NT2/D1 (cell line): ENCODE results near the gene NUDT19.
"Not testable (repeated sequence)": the region's sequence is repeated elsewhere in the genome, so short reads cannot be mapped to it uniquely, and the experiment has no call there.

ENCODE experiments used
- DNase-seq: peaks from one replicate; pipeline ENCODE4 v3.0.0-alpha.2; 2011; ENCODE audit warnings: low read depth, low spot score
- H3K27me3 ChIP-seq: 2 replicates; pipeline ENCODE4 v1.6.0; 2011; ENCODE audit warnings: mild to moderate bottlenecking; ENCODE audit not compliant: insufficient read length, insufficient read depth
- H3K36me3 ChIP-seq: 2 replicates; pipeline ENCODE4 v1.6.1; 2011; ENCODE audit warnings: mild to moderate bottlenecking, low read length, mixed read lengths; ENCODE audit not compliant: insufficient read depth, insufficient read length
- H3K4me1 ChIP-seq: 2 replicates; pipeline ENCODE4 v1.5.1; 2011; ENCODE audit not compliant: insufficient read depth, insufficient read length
- H3K4me3 ChIP-seq: 2 replicates; pipeline ENCODE4 v1.5.1; 2011; ENCODE audit warnings: low read depth; ENCODE audit not compliant: insufficient read length
- H3K9ac ChIP-seq: 2 replicates; pipeline ENCODE4 v1.6.0; 2011; ENCODE audit warnings: low read depth; ENCODE audit not compliant: insufficient read length
- H3K9me3 ChIP-seq: 2 replicates; pipeline ENCODE4 v1.5.1; 2011; ENCODE audit warnings: mild to moderate bottlenecking, low read length; ENCODE audit not compliant: insufficient read depth
- SUZ12 ChIP-seq: IDR thresholded peaks from 2 replicates; pipeline ENCODE4 v1.6.1; 2011; ENCODE audit not compliant: insufficient read length, insufficient read depth; ENCODE audit errors: extremely low read depth
- YY1 ChIP-seq: IDR thresholded peaks from 2 replicates; pipeline ENCODE4 v1.6.1; 2011; ENCODE audit not compliant: insufficient read length, insufficient read depth
- ZNF274 ChIP-seq: IDR thresholded peaks from 2 replicates; pipeline ENCODE4 v1.6.1; 2011; ENCODE audit warnings: mild to moderate bottlenecking, low read depth, low read length

The NUDT19 gene

DNA sequence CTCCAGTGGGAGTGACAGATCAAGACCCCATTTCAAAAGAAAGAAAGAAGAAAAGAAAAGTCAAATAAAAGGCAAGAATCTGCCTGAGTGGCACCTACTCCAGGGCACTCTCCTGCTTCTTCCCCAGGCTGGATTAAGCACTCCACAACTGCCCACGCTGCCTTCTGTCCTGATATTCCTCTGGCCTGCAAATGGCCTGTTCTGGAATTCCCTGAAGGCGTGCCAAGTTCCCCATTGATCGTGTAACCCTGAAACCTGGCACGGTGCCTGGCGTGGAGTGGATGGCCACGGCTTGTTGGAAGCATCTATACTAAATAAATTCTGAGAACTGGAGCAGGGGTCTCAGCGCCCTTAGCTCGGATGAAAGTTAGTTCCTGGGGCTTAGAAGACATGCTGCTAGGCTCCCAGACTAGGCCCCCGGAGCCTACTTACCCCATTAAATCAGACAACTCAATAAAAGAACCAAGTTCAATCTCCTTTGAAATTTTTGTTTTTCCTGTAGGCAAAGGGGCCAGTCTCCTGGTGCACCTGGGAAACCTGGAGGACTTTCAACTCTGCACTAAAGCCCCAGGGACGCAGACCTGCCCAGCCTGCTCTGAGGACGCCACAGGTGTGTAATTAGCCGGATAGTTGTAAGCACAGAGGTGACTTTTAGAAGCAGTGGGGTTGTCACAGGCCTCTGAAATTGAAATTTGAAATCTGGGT, 38.6 kb upstream of the NUDT19 start:
- Histone ChIP-seq H3K9me3 (no peaks in the 10 kb centered on the region), H3K4me3 (no peak overlapping the region), H3K9ac (no peak overlapping the region), H3K36me3 (peaks cover 16% of the 10 kb centered on the region), H3K27me3 (no peaks in the 10 kb centered on the region), H3K4me1 (peaks cover 3% of the 10 kb centered on the region)
- no peak for DNase-seq
- TF ChIP-seq ZNF274 (no peak), SUZ12 (no peak), YY1 (no peak)

DNA sequence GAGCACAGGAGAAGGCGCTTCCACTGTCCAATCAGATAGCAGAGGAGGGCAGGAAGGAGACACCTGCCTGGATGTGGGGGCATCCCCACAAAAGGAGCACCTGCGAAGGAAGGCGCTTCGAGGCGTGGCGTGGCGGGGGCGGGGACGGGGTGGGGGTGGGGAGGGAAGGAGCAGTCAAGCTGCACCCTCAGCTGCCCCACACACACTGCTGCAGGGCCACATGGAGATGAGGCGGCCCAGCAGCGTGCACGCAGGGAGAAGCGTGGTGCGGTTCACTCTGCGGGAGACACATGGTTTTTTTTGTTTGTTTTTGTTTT, 38.1 kb upstream of the NUDT19 start:
- Histone ChIP-seq H3K27me3 (no peaks in the 10 kb centered on the region), H3K36me3 (peaks cover 21% of the 10 kb centered on the region), H3K9ac (no peak overlapping the region), H3K9me3 (no peaks in the 10 kb centered on the region), H3K4me1 (peaks cover 3% of the 10 kb centered on the region), H3K4me3 (no peak overlapping the region)
- DNase-seq, result no peak
- TF ChIP-seq SUZ12, result no peak
- TF ChIP-seq YY1, result no peak

DNA sequence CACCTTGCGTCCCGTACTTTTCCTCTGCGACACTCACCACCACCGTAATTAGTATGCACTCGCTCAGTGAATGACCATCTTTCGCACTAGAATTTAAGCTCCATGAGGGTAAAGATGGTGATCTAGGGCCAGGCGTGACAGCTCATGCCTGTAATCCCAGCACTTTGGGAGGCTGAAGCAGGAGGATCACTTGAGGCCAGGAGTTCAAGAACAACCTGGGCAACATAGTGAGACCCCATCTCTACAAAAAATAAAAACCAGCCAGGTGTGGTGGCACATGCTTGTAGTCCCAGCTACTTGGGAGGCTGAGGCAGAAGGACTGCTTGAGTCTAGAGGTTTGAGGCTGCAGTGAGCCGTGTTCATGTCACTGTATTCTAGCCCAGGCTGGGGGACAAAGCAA, 35.2 kb upstream of the NUDT19 start:
- not testable (repeated sequence) for H3K4me3 ChIP-seq, H3K9me3 ChIP-seq, DNase-seq, H3K27me3 ChIP-seq, H3K4me1 ChIP-seq, H3K9ac ChIP-seq
- peaks cover 12% of the 10 kb centered on the region for H3K36me3 ChIP-seq

DNA sequence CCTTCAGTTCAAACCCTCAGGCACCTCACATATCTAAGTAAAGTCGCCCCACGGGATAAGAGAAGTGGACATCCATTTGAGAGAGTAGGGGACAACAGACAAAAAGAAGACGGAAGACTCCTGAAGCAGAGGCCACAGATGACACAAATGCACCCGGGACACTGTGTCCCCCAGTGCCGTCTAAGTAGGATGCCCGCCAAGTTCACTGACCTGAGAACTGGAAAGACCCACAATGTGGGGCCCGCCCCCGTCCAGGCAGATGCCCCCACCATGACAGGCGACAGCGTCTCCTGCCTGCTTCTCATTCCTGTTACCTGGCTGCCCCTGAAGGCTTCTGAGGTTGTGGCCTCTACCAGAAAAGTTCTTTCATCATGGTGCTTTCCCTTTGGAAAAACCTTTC, 33.5 kb upstream of the NUDT19 start:
- no peaks in the 10 kb centered on the region for H3K9me3 ChIP-seq
- no peaks in the 10 kb centered on the region for H3K4me1 ChIP-seq
- H3K9ac ChIP-seq, result no peak overlapping the region
- no peaks in the 10 kb centered on the region for H3K27me3 ChIP-seq
- H3K36me3 ChIP-seq, result peaks cover 12% of the 10 kb centered on the region
- H3K4me3 ChIP-seq, result no peak overlapping the region
- no peak for TF ChIP-seq ZNF274
- no peak for DNase-seq

DNA sequence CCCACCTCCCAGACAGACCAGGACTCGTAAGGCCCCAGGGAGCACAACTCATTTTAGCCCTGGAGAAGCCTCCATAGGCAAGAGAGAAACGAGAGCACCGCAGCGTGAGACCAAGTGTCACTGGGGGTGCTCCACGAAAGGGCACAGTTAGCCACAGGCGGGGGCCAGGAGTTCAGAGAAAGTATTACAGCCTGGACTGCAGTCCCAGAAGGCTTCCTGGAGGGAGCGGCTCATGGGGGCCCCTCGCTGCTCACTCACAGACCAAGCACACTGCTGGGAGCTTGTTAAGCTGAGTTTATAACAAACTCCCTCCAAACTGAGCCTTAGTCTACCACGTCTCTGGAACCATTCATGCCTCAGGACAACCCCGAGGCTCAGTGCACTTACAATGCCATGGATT, 33.1 kb upstream of the NUDT19 start:
- Histone ChIP-seq H3K27me3 (no peaks in the 10 kb centered on the region), H3K36me3 (peaks cover 12% of the 10 kb centered on the region), H3K9me3 (no peaks in the 10 kb centered on the region)

DNA sequence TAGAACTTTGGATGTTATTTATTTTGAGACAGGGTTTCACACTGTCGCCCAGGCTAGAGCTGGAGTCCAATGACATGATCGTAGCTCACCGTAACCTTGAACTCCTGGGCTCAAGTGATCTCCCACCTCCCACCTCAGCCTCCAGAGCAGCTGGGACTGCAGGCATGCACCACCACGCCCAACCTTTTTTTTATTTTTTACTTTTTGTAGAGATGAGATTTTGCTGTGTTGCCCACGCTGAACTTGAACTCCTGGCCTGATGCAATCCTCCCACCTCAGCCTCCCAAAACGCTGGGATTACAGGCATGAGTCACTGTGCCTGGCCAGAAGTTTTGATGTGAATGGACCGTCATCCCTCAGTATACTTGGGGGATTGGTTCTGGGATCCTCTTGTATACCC, 30.3 kb upstream of the NUDT19 start:
- H3K36me3 ChIP-seq, result peaks cover 9% of the 10 kb centered on the region
- no peak for TF ChIP-seq YY1
- no peak for TF ChIP-seq ZNF274
- TF ChIP-seq SUZ12, result no peak
- no peaks in the 10 kb centered on the region for H3K27me3 ChIP-seq
- no peak for DNase-seq
- H3K9ac ChIP-seq, result no peak overlapping the region
- no peaks in the 10 kb centered on the region for H3K4me1 ChIP-seq
- H3K9me3 ChIP-seq, result no peaks in the 10 kb centered on the region
- H3K4me3 ChIP-seq, result no peak overlapping the region

More for the DNA sequence above, 33.1 kb upstream of the NUDT19 start:
- H3K4me1 ChIP-seq, result no peaks in the 10 kb centered on the region
- no peak overlapping the region for H3K9ac ChIP-seq
- DNase-seq, result no peak
- TF ChIP-seq SUZ12, result no peak
- TF ChIP-seq YY1, result no peak
- TF ChIP-seq ZNF274, result no peak
- no peak overlapping the region for H3K4me3 ChIP-seq

DNA sequence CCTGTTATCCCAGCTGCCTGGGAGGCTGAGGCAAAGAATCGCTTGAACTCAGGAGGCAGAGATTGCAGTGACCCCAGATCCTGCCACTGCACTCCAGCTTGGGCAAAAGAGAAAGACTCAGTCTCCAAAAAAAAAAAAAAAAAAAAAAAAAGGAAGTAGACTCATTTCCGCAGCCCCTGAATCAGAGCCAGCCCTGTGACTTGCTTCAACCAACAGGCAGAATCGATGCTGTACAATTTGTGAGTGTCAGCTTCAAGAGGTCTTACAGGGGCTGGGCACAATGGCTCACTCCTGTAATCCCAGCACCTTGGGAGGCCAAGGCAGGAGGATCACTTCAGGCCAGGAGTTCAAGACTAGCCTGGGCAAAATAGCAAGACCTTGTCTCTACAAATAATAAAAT, 29.4 kb upstream of the NUDT19 start:
- Histone ChIP-seq H3K9ac (no peak overlapping the region), H3K36me3 (peaks cover 9% of the 10 kb centered on the region), H3K4me1 (no peaks in the 10 kb centered on the region), H3K4me3 (no peak overlapping the region), H3K9me3 (no peaks in the 10 kb centered on the region), H3K27me3 (no peaks in the 10 kb centered on the region)
- DNase-seq, result no peak
- TF ChIP-seq ZNF274 (no peak), YY1 (no peak), SUZ12 (no peak)

DNA sequence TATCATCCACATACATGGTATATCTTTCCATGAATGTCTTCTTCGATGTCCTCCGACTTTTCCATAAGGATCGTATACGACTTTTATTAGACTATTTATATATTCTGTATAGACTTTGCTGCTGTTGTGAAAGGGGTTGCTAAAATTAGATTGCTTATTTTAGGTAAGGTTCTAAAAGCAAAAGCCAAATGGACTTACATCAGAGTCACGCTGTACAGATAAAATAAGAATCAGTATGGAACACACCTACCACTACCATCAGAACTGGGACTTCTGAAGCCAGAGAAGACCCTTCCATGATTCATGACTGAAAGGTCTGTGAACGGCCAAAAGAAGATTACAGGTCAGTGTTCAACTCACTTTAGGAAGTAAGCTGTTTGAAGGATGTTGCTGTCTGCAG, 25.5 kb upstream of the NUDT19 start:
- H3K9ac ChIP-seq, result no peak overlapping the region
- H3K4me1 ChIP-seq, result no peaks in the 10 kb centered on the region
- H3K4me3 ChIP-seq, result no peak overlapping the region
- no peak for TF ChIP-seq YY1
- TF ChIP-seq ZNF274, result no peak
- TF ChIP-seq SUZ12, result no peak
- no peaks in the 10 kb centered on the region for H3K27me3 ChIP-seq
- no peaks in the 10 kb centered on the region for H3K36me3 ChIP-seq
- no peaks in the 10 kb centered on the region for H3K9me3 ChIP-seq
- no peak for DNase-seq
